ENCODE measurements around the gene NBAS.

GRCh38 chr2:15561574-15562344 is 625 bp upstream of the NBAS start:
- TF ChIP-seq, protein P1, sequence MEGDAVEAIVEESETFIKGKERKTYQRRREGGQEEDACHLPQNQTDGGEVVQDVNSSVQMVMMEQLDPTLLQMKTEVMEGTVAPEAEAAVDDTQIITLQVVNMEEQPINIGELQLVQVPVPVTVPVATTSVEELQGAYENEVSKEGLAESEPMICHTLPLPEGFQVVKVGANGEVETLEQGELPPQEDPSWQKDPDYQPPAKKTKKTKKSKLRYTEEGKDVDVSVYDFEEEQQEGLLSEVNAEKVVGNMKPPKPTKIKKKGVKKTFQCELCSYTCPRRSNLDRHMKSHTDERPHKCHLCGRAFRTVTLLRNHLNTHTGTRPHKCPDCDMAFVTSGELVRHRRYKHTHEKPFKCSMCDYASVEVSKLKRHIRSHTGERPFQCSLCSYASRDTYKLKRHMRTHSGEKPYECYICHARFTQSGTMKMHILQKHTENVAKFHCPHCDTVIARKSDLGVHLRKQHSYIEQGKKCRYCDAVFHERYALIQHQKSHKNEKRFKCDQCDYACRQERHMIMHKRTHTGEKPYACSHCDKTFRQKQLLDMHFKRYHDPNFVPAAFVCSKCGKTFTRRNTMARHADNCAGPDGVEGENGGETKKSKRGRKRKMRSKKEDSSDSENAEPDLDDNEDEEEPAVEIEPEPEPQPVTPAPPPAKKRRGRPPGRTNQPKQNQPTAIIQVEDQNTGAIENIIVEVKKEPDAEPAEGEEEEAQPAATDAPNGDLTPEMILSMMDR (conservative IDR thresholded peaks at IDR 0.05; ENCODE audit: low read length), result no peak
- no peak for TF ChIP-seq EZH2phosphoT487 (IDR thresholded peaks at IDR 0.05; ENCODE audit: borderline replicate concordance, low read depth, low read length)

Data from OCI-LY7 (cell line).